OCI-M2 (cell line): ENCODE measurements around the gene CTIF.
"Not testable (repeated sequence)": the region's sequence is repeated elsewhere in the genome, so short reads cannot be mapped to it uniquely, and the experiment has no call there.

ENCODE experiments used
- DNase-seq: peaks from one replicate; lab custom pipeline; 2025; ENCODE audit not compliant: unreplicated experiment; lab: John Stamatoyannopoulos, UW

The CTIF gene

GRCh38 chr18:48811977-48812451 lies 273.2 kb downstream of the CTIF start:
- DNase-seq: not testable (repeated sequence)

DNA sequence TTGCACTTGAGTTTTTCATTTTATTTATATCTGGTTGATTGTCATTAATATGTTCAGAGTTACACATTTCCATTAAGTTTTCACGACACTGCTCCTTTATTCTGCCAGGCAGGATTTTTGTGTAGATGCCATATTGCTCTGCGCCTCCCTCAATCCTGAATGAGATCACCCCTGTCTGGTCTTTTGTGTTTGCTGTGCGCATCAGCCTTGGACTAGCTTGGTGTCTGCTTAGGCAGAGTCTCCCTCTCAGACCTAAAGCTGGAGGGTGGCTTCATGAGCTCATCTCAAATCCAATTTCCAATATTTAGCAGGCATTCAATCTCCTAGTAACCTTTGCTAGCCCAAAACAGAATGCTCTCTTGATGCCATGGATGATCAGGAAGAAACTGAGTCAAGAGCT lies 274.5 kb downstream of the CTIF start:
- DNase-seq: no peak

GRCh38 chr18:48813833-48814489 lies 275.1 kb downstream of the CTIF start:
- peak; percentile 10 for DNase-seq

- DNase-seq: no peak
Observed at GRCh38 chr18:48814490-48815178, 275.8 kb downstream of the CTIF start.

DNA sequence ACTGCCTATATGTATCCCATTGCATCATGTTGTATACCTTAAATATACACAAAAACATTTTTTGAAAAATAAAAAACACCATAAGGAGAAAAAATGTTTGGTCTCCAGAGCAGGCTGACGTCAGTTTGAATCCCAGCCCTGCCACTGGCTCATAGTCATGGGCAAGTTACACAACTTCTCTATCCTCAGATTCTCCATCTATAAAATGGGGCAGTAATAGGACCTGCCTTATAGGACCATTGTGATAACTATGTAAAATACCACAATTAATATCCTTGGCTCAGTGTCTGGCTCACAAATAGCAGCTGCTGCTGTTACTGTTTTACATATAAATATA lies 276.3 kb downstream of the CTIF start:
- DNase-seq: no peak

DNA sequence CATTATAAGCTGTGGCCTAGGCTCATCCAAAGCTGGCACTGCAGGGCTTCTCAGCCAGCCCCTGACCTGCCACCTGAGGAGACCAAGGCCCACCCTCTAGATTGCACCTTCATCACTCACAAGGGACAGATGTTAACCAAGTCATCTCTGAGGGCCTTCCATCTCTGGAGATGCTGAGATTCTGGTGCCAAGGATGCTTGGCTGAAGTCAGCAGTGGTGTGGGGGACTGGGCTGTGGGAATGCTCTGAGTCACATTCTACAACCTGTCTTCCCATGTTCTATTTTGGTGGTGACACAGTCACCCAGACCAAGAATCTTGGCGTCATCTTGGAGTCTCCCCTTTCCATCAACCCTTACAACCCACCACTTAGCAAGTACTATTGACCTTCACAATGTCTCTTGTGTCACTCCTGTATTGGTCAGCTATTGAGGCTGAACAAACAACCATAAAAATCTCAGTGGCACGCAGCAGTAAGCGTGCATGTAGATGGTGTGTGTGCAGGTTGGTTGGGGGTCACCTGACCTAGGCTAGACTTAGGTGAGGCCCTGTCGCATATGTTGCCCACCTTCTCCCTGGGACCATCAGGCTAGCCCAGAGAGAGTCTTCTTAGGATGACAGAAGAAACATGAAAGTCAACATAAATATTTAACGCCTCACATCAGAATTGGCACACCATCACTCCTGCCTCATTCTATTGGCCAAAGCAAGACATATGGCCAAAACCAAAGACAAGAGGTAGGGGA lies 276.9 kb downstream of the CTIF start:
- DNase-seq: no peak

GRCh38 chr18:48816554-48816953 lies 277.7 kb downstream of the CTIF start:
- no peak for DNase-seq

DNA sequence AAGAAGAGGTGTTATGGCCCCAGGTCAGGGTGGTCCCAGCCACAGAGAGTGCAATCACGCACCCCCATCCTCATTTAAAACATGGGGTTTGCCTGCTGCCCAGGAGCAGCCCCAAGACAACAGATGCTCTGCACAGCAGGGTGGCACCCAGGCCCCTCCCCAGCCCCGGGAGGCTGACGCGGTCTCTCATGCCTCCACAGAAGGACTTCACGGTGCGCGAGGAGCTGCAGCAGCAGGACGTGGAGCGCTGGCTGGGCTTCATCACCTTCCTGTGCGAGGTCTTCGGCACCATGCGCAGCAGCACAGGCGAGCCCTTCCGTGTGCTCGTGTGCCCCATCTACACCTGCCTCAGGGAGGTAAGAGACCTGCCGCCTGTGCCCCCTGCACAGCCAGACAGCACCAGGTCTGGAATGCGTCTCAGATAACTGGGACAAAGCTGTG lies 278.2 kb downstream of the CTIF start:
- no peak for DNase-seq

- DNase-seq: no peak
Observed at GRCh38 chr18:48818329-48819254, 279.8 kb downstream of the CTIF start.

DNA sequence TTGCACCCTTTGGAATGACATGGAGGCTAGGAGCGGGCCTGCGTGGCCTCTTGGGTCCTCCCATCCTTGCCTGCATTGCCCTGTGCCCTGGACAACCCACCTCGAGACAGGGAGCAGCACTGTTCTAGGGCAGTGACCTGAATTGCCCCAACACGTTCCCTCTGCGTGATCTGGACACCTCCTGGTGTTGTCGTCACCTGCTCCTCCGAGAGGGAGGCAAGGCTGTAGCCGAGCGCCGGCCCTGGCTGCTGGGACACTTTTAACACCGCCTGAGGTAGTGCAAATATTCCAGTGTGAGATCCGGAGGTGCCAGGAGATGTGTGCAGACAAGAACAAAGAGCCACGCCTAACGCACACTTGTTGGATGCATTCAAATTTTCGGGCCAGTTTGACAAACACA lies 280.4 kb downstream of the CTIF start:
- DNase-seq: no peak

- no peak for DNase-seq
Observed at GRCh38 chr18:48819781-48820482, 281.1 kb downstream of the CTIF start.

DNA sequence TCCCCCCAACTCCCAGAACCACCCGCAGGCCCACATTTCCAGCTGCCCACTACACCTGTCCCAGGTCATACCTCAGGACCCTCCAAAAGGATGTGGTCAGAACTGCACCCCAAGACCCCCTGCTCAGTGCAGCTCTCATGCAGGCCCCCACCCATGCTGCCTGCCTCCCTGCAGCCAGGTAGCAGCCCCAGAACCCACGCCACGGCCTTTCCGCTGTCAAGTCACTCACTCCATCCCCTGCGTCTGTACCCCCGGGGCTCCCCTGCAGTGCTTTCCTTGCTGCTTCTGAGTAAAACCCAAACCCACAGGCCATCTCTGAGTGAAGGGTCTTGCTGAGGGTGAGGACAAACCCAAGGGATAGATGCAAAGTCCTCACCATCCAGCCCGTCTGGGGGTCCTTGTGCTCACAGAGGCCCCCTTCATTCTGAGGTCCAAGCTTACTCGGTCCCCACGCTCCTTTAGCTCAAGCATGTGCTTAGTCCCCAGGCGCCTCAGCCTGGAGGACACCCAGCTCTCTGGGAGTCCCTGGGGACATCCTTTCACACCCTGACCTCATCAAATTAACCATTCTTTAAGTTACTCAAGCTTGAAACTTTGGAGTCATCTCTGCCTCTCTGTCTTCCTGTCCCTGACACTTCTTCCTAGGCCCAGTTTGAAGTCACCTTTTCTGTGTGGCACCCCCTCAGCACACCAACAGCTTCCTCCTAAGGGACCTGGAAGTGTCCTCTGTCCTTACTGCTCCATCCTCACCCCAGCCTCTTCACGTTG lies 281.8 kb downstream of the CTIF start:
- DNase-seq: no peak

GRCh38 chr18:48821251-48821590 lies 282.4 kb downstream of the CTIF start:
- DNase-seq: no peak

DNA sequence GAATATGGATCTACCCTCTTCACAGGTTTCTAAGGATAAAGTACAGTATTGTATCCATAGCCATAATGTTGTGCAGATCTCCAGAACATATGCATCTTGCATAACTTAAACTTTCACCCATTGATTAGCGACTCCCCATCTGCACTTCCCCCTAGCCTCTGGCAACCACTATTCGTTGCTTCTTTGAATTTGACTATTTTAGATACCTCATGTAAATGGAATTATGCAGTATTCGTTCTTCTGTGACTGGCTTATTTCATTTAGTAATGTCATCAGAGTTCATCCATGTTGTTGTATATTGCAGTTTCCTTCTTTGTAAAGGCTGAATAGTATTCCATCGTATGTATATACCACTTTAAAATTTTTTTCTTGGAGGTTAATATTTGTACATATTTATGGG lies 283.0 kb downstream of the CTIF start:
- no peak for DNase-seq

DNA sequence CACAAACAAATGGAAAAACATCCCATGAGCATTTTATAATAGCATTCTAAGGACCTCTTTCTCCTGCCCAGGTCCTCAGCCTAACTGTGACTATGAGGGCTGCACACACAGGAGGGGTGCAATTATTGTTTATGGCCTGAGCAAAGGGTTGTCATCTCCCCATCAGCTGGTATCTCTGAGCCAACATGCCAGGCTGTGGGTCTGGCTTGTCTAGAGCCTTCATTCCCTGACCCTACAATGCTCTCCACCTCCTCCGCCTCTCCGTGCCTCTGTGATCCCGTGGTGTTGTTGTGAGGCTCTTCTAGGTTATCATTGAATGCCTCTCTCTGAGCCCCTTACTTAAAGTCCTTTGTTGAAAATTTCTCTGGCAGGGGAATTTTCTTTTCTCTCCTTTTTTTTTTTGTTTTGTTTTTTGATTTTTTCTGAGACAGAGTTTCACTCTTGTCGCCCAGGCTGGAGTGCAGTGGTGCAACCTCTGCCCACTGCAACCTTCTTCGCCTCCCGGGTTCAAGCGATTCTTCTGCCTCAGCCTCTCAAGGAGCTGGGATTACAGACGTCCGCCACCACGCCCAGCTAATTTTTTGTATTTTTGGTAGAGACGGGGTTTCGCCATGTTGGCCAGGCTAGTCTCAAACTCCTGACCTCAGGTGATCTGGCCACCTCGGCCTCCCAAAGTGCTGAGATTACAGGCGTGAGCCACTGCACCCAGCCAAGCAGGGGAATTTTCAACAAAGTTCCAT lies 285.6 kb downstream of the CTIF start:
- no peak for DNase-seq

DNA sequence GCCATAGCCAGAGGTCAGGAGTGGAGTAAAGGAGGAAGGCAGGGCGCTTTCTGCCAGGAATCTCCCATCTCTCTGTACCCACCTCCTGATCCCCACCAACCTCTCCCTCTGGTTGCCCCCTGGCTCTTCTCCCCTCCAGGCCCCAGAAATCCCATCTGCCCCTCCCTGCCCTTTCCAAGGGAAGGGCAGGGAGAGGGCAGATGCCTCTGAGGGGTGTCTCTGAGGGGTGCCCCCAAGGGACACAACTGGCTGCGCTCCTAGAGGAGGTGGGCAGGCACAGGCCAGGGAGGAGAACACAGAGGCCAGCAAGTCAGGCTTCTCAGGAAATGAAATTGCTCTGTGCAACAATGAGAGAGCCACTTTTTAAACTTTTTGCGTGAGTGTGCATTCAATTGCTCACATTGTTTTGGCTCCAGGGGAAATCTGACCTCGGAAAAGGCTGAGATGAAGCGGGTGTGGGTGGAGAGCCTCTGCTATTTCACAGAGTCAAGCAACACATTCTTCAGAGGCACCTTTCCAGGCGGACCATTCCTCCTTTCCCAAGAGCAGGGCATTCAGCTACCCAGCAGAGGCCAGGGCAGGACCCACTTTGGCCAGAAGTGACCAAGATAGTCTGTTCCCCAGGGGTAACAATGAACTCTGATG lies 286.4 kb downstream of the CTIF start:
- DNase-seq: no peak

DNA sequence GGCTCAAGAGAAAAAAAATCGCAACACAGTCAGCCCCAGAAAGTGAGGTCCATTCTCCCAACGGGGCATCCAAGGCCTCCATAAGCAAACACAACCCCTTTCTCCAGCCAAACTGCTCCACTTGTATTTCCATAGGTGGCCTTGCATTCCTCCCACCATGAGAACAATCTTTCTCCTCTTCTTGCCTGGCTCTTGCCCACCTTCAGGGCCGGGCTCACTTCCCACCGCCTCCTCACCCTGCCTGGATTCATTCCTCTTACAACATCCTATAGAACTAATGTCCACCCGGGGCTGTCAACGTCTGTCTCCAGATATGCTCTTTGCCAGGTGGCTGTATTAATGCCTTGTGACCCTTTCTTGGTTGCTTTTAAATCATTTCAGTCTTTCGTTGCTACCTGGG lies 287.4 kb downstream of the CTIF start:
- no peak for DNase-seq

- no peak for DNase-seq
Observed at GRCh38 chr18:48826806-48827205, 288.0 kb downstream of the CTIF start.
